ENCODE measurements around the gene CACNA1G.

CACNA1G gene

GRCh38 chr17:50532452-50533024, 28.0 kb upstream of the CACNA1G start, which contains the start of gene EPN3:
TSS of gene EPN3 (plus strand) at chr17:50532735. CDS start at chr17:50536557, 3,822 bp downstream.
- no peak for DNase-seq (ENCODE audit: low read depth)
- no peak within 1 kb of the TSS for H3K4me3 ChIP-seq (ENCODE audit: low read depth, low read length)

DNA sequence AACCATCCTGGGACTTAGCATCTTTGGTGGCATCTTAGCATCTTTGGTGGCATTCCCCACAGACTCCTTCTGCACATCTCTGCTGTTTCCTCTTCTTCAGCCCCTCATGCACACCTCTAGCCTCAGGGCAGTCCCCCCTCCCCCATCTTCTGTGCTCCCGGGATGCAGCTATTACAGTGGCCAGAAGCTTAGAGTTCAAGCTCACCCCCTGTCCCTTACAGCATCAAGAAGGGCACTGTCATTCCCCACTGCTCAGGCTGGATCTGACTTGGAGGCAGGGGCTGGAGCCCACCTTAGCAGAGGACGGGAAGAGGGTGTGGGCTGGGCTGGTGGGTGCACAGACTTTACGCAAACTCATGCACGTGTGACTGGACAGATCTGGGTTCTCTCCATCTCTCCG, 27.3 kb upstream of the CACNA1G start:
- no peak for DNase-seq (ENCODE audit: low read depth)
- no peak overlapping the region for H3K4me3 ChIP-seq (ENCODE audit: low read depth, low read length)

DNA sequence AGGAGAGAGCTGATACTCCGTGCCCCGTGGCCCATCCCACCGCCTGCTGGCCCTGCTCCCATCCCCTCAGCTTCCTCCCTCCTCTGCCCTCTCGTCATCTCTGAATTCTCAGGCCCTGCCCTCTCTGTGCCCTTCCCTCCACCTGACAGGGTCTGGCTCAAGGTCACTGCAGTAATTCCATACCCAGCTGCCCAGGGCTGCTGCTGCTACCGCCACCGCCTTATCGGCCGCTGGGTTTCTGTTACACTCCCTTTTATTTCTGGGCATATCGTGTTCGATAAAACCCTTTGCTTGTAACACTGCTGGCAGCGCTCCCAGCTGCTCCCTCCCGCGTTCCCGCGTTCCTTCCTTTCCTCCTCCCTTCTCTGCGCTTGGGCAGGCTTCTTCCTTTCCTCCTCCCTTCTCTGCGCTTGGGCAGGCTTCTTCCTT, 26.8 kb upstream of the CACNA1G start:
- no peak for DNase-seq (ENCODE audit: low read depth)
- H3K4me3 ChIP-seq (ENCODE audit: low read depth, low read length), result no peak overlapping the region

- H3K4me3 ChIP-seq (ENCODE audit: low read depth, low read length), result no peak overlapping the region
These were observed 26.1 kb upstream of the CACNA1G start for GRCh38 chr17:50534222-50534978.

DNA sequence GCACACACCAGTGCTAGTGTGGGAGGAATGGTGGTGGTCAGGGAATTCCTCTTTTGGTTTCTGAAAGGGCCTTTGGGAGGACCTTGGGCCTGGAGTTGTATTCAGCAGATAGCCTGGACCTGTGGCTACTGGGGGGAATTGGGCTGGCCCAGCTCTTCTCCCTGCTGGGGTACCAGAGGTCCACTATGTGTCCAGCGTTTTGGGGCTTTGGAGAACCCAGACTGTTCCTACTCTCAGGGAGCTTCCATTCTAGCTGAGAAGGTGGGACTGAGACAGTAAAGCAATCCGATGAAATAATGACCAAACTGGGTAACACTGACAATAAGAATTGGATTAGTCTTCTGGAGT, 25.6 kb upstream of the CACNA1G start:
- no peak for DNase-seq (ENCODE audit: low read depth)
- H3K4me3 ChIP-seq (ENCODE audit: low read depth, low read length), result no peak overlapping the region

More at GRCh38 chr17:50534222-50534978, 26.1 kb upstream of the CACNA1G start:
- no peak for DNase-seq (ENCODE audit: low read depth)

GRCh38 chr17:50535407-50535806, 25.1 kb upstream of the CACNA1G start:
- H3K4me3 ChIP-seq (ENCODE audit: low read depth, low read length), result no peak overlapping the region
- no peak for DNase-seq (ENCODE audit: low read depth)

DNA sequence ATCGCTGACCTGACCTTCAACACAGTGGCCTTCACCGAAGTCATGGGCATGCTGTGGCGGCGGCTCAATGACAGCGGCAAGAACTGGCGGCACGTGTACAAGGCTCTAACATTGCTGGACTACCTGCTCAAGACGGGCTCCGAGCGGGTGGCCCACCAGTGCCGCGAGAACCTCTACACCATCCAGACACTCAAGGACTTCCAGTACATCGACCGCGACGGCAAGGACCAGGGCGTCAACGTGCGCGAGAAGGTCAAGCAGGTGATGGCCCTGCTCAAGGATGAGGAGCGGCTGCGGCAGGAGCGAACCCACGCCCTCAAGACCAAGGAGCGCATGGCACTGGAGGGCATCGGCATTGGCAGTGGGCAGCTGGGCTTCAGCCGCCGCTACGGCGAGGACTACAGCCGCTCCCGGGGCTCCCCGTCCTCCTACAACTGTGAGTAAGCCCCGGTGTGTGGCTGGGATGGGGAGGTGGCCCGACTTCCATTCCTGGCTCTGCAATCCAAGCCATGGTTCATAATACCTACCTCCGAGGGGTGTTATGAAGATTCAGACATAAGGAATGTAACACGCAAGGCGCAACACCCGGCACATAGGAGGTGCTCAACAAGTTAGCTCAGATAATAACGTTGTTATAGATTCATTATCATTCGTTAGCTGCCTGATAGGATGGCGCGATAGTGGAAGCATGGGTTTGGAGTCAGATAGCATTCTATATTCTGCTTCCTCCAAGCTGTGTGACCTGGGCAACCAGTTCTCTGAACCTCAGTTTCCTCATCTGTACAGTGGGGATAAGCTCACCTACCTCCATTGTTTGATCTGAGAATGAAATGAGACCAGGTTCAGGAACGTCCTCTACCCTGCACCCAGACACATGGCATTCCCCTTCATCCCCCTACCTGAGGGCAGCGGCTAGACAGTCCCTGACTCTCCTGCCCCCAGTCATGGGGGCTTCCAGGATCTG, 23.6 kb upstream of the CACNA1G start:
- no peak overlapping the region for H3K4me3 ChIP-seq (ENCODE audit: low read depth, low read length)
- DNase-seq (ENCODE audit: low read depth), result no peak

GRCh38 chr17:50537721-50538548, 22.6 kb upstream of the CACNA1G start:
- no peak overlapping the region for H3K4me3 ChIP-seq (ENCODE audit: low read depth, low read length)
- no peak for DNase-seq (ENCODE audit: low read depth)

DNA sequence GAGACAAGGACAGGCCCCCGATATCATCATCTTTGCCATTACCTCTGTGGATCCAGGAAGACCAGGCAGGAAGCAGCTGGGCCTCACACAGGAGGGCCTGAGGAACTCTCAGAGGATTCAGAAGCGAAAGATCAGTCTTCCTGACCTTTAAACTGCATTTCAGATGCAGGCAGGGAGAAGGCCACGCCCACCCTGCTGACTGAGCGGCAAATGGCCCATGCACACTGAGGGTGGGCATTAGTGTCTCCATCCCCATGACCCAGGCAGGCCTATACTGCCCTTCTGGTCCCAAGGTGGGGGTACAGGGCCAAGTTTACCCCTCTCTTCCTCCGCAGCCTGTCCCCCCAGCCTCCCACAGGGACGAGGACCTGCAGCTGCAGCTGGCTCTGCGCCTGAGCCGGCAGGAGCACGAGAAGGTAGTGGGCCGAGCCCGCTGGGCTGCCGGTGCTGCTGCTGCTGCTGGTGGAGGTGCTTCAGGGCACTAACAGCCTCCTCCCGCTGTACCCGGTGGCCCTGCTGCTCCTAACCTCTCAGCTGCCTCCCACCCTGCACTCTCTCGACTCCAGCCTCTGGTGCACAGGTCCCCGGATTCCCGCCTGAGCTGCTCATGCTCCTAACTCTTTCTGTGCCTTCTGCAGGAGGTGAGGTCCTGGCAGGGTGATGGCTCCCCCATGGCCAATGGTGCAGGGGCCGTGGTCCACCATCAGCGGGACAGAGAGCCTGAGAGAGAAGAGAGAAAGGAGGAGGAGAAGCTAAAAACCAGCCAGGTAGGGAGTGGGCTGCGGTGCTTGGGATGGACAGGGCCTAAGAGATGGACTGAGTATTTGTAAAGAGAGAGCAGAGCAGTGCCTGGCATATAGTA, 21.7 kb upstream of the CACNA1G start:
- no peak overlapping the region for H3K4me3 ChIP-seq (ENCODE audit: low read depth, low read length)
- DNase-seq (ENCODE audit: low read depth), result no peak

DNA sequence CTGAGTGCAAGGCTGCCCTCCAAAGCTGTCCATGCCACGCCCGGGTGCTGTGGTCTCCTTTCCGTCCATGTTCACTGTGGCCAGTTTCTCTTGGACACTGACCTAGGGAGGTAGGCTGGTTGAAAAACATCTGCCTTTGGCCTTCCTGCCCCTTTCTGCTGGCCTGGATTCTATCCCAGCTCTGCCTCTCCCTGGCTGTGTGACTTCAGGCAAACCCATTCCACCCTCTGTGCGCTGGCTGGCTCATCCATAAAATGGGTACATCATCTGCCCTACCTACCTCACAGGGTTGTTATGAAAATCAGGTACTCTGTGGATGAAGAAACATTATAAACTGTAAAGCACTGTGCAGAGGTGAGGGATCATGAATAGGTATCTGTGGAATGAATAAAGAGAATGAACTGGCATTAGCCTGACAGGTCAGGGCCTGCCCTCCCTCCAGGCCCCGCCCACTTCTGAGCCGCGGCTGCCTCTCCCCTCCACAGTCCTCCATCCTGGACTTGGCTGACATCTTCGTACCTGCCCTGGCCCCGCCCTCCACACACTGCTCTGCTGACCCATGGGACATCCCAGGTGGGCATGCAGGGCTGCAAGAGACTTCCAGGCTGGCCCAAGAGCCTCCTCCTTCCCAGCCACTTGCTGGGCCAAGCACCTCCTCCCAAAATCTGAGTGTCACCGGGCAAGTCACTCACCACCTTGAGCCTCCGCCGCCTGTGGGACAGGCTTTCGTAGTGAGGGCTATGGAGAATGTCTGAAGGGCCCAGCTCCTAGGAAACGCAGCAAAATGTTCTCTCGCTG, 20.6 kb upstream of the CACNA1G start:
- H3K4me3 ChIP-seq (ENCODE audit: low read depth, low read length), result no peak overlapping the region
- DNase-seq (ENCODE audit: low read depth), result no peak

- H3K4me3 ChIP-seq (ENCODE audit: low read depth, low read length), result no peak overlapping the region
- DNase-seq (ENCODE audit: low read depth), result no peak
These were observed 19.7 kb upstream of the CACNA1G start for GRCh38 chr17:50540560-50541401.

DNA sequence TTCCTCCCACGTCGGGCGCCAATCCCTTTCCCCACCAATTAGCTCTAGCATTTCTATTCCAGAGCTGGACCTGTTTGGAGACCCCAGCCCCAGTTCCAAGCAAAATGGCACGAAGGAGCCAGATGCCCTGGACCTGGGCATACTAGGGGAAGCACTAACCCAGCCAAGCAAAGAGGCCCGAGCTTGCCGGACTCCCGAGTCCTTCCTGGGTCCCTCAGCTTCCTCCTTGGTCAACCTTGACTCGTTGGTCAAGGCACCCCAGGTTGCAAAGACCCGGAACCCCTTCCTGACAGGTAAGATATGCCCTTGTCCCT, 19.2 kb upstream of the CACNA1G start:
- peak overlapping the region; percentile 53 for H3K4me3 ChIP-seq (ENCODE audit: low read depth, low read length)
- no peak for DNase-seq (ENCODE audit: low read depth)

- H3K4me3 ChIP-seq (ENCODE audit: low read depth, low read length), result peak overlapping the region; percentile 53
- DNase-seq (ENCODE audit: low read depth), result peak; percentile 36
These were observed 18.5 kb upstream of the CACNA1G start for GRCh38 chr17:50541716-50542688.

GRCh38 chr17:50542795-50543774, 17.4 kb upstream of the CACNA1G start:
- no peak overlapping the region for H3K4me3 ChIP-seq (ENCODE audit: low read depth, low read length)

GRCh38 chr17:50544516-50544915, 16.0 kb upstream of the CACNA1G start:
- H3K4me3 ChIP-seq (ENCODE audit: low read depth, low read length), result no peak overlapping the region

More at GRCh38 chr17:50542795-50543774, 17.4 kb upstream of the CACNA1G start:
- DNase-seq (ENCODE audit: low read depth), result no peak

More at GRCh38 chr17:50544516-50544915, 16.0 kb upstream of the CACNA1G start:
- no peak for DNase-seq (ENCODE audit: low read depth)

All from skeletal muscle cell (primary cell).